Stromal cell of bone marrow (primary cell): Measurements from ENCODE around the gene MAMLD1.

Experiments
- DNase-seq: peaks from one replicate; pipeline ENCODE4 v3.0.0-alpha.2; 2012; ENCODE audit warnings: low read depth

The MAMLD1 gene

GRCh38 chrX:150405576-150405975, 42.5 kb downstream of the MAMLD1 start:
- DNase-seq = no peak

- DNase-seq = no peak
Observed at GRCh38 chrX:150406596-150406995, 43.5 kb downstream of the MAMLD1 start.

DNA sequence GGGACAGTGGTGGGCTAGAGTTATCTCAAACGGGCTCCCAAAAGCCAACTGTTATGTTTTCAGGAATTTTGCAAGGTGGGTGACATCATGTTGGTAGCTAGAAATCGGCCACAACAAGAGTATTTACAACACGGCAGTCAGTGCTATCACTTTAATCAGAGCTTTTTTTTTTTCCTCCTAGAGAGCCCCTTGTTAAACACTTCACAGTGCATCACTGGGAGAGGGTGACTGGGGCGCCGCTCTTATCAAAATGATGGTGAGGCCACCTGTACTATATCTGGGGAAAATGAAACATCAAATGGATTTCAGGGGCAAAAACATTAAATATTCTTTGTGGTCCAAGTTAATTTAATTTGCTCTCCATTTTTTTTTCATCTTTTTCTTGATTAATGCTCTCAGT, 44.9 kb downstream of the MAMLD1 start:
- no peak for DNase-seq

GRCh38 chrX:150408561-150408960, 45.4 kb downstream of the MAMLD1 start:
- no peak for DNase-seq

- DNase-seq = no peak
Observed at GRCh38 chrX:150409486-150409885, 46.4 kb downstream of the MAMLD1 start.

GRCh38 chrX:150409964-150410363, 46.8 kb downstream of the MAMLD1 start:
- no peak for DNase-seq

DNA sequence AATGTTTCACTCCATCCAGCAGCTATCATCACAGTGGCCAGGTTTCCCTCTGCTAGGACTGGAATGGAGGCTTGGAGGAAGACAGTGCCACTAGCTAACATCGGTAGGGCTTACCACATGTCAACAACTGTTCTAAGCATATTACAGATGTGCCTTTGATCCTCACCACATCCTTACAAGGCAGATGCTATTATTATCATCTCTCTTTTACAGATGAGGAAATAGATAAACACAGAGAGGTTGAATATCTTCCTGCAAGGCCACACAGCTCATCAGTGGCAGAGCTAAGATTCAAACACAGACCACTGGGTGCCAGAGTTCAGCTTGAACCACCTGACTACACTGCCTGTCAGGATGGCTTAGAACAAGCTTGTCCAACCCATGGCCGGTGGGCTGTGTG, 47.4 kb downstream of the MAMLD1 start:
- DNase-seq = no peak

GRCh38 chrX:150411656-150412055, 48.5 kb downstream of the MAMLD1 start:
- no peak for DNase-seq

DNA sequence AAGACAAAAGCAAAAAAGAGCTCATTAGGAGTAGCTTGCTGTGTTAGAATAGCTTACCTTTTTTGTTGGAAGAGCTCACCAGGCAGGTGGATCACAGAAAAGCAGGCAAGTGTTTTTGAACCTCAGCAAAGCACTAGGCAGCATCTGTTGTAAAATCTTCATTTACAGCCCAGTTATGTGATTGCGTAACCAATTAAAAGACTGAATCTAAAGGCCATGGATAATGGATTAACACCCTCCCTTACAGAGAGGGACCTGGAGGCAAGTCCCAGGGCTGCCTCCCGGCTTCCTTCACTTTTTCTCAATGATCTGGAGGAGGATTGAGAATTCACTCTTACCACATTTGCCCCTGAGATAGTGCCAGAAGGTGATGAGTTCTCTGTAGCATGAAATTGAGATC, 51.1 kb downstream of the MAMLD1 start:
- no peak for DNase-seq

- no peak for DNase-seq
Observed at GRCh38 chrX:150416469-150416868, 53.4 kb downstream of the MAMLD1 start.

DNA sequence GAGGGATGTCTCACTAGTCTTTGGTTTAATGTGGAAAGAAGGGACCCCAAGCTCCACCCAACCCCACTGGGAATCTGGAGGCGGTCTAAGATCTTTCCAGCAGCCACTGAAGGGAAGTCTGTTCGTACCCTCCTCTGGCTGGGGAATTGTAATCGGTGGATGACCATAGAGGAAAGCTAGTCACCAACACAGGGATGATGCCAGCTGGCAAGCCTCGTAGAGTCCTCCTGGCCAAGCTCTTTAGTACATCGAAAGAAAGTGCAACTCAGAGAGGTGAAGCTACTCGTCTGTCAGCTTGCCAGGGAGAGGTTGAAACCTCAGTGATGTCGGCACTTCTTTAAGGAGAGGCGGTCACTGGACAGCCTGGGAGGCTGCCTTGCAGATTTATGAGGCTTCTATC, 58.7 kb downstream of the MAMLD1 start:
- DNase-seq = peak; percentile 28

- DNase-seq = peak; percentile 62
Observed at GRCh38 chrX:150429594-150429993, 66.5 kb downstream of the MAMLD1 start.

GRCh38 chrX:150436195-150436594, 73.1 kb downstream of the MAMLD1 start:
- no peak for DNase-seq

GRCh38 chrX:150438165-150438564, 75.0 kb downstream of the MAMLD1 start:
- peak; percentile 49 for DNase-seq

GRCh38 chrX:150446151-150446550, 83.0 kb downstream of the MAMLD1 start:
- DNase-seq = no peak

DNA sequence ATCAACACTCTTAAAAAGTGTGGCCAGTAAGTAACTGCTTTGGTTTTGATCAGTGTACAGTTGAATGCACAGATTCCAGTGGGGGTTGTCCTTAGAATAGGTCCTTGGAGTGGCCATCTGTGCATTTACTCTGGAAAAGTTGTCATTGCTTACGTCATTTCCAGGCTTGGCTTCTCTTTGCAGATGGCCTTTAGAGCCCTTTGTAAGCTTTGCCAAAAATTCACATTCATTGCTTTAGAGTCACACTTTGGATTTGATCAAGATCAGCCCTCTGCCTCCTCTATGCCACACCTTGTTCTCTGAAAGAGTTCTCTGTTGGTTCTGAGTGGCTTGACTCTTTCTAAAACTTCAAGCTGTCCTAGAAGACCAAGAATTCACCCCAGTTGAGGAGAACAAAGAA, 83.9 kb downstream of the MAMLD1 start:
- no peak for DNase-seq

DNA sequence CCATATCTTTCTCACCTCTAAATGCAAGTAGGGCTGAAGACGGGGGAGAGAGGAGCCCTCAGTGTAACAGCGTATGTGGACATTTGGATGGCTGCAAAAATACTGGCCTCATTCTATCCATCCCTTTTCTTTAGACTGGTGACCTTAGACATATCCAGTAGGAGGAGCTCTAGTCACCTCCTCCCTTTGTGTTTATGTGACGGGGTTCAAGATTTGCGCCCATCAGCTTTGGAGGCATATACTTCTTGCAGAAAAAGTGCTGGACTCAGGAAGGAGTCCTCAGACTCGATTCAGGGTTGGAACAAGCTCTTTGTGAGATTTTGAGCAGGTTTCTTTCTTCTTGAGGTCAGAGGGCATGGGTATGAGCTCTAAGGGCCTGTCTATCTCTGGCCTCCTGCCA, 86.2 kb downstream of the MAMLD1 start:
- no peak for DNase-seq

DNA sequence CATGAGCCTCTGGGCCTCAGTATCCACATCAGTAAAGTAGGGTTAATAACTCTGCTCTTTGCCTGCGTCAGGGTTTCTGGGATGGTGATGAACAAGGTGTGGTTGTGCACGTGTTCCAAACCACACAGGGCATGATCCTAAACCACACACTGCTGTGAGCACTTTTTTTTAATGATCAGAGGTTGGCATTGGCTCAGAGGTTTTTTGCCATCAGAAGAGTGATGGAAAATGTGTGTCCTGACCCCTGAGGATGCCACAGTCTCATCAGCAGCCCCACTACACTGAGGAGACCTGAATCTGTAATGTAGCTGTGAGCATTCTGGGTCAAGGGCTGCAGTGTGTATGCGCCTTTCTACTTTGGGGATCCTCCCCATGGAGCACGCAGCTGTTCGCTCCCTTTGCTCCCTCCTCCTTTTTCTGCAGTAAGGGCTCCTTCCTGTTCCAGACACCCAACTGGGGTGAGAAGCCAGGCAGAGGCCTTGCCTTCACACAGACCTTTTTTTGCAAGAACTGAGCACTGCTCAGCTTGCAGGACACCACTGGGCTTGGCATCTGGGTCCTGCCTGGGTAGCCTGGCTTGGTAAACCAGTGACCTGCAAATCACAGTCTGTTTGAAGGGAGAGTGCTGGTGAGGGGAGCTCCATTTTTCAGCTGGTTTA, 87.5 kb downstream of the MAMLD1 start:
- no peak for DNase-seq

DNA sequence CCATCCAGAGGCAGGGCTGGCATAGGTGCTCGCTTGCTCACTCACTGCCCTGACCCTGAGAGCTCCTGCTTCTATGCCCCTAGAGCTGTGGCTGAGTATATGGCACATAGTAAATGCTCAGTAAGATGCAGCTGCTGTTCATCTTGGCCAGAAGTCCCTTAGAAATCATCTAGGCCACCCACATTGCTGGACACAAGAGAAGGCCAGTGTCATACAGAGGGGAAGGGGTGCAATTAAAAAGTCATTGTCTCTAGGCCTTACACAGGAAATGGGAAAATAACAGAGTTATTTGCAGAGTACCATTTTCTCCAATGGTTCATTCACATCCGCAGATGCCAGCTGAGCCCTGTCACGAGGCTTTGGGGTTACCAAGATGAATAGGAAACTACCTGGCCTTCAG, 88.8 kb downstream of the MAMLD1 start:
- DNase-seq = no peak

DNA sequence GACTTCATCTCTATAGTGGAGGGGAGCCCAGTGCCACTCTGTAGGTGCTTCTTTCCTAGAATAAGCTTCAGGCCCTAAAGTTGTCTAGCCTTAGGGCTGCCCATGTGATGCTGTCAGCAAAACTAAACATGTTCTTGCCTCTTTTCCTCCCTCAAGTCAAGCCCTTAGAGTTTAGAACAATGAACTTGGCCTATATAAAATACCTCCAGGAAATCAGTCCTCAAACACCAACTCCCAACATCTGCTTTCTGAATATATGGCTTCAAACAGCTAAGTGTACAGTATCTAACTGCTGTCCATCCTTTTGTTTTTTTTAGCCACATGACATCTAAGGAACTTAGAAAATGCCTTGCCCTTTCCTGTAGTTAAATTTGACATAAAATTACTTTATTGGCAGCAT, 91.0 kb downstream of the MAMLD1 start:
- no peak for DNase-seq

GRCh38 chrX:150454508-150455214, 91.5 kb downstream of the MAMLD1 start:
- DNase-seq = no peak

GRCh38 chrX:150455215-150455608, 92.1 kb downstream of the MAMLD1 start:
- no peak for DNase-seq

DNA sequence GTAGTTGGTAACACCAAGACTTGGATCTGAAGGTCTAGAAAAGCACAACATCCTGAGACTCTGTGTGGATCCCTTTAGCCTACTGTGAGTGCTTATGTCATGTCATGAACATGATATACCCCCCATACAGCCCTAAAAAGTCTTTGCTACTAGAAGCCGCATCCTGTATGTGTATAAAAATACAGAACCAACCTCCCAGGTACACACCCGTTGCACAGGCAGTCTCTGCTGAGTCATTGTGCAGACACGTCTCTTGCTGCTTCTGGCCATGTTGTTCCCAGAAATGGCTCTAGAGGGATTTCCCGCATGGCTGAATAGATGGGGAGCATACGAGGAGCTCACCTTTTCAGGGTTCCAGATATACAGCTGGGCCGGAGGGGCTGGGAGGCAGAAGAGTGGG, 93.3 kb downstream of the MAMLD1 start:
- no peak for DNase-seq

- no peak for DNase-seq
Observed at GRCh38 chrX:150456941-150457340, 93.8 kb downstream of the MAMLD1 start.
